Mammary epithelial cell (primary cell): ENCODE data around the gene OSTM1.

ENCODE experiments used
- EZH2 ChIP-seq: IDR thresholded peaks from 2 replicates; pipeline ENCODE4 v1.6.1; 2012; ENCODE audit warnings: low read length, inconsistent platforms, borderline replicate concordance
- TF ChIP-seq, protein P1 (sequence below), 2 donors: IDR thresholded peaks in 1 of 2; conservative IDR thresholded peaks in 1 of 2; 2 replicates each; pipeline ENCODE4 v1.5.1; 2011 to 2012; ENCODE audit warnings: inconsistent platforms in 2 of 2, low read length in 2 of 2, mild to moderate bottlenecking in 2 of 2, control low read depth in 1 of 2, low read depth in 1 of 2; ENCODE audit not compliant: insufficient read depth in 1 of 2; ENCODE audit errors: extremely low read depth in 1 of 2

DNA sequence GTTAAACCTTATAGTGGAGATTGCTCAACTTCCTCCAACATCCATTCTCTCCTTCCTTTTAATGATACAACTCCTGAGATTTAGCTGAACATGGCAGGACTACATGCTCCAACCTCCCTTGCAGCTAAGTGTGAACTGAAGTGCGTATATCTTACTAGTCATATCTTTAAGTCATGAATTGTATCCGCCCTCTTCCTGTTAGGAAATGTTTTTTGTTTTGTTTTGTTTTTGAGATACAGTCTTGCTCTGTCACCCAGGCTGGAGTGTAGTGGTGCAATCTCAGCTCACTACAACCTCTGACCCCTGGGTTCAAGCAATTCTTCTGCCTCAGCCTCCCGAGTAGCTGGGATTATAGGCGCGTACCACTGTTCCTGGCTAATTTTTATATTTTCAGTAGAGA, 8.8 kb upstream of the OSTM1 start:
- TF ChIP-seq, protein P1, sequence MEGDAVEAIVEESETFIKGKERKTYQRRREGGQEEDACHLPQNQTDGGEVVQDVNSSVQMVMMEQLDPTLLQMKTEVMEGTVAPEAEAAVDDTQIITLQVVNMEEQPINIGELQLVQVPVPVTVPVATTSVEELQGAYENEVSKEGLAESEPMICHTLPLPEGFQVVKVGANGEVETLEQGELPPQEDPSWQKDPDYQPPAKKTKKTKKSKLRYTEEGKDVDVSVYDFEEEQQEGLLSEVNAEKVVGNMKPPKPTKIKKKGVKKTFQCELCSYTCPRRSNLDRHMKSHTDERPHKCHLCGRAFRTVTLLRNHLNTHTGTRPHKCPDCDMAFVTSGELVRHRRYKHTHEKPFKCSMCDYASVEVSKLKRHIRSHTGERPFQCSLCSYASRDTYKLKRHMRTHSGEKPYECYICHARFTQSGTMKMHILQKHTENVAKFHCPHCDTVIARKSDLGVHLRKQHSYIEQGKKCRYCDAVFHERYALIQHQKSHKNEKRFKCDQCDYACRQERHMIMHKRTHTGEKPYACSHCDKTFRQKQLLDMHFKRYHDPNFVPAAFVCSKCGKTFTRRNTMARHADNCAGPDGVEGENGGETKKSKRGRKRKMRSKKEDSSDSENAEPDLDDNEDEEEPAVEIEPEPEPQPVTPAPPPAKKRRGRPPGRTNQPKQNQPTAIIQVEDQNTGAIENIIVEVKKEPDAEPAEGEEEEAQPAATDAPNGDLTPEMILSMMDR (conservative IDR thresholded peaks at IDR 0.05 in 1 of 2, IDR thresholded peaks at IDR 0.05 in 1 of 2; ENCODE audit: extremely low read depth in 1 of 2, insufficient read depth in 1 of 2, low read depth in 1 of 2, low read length in 2 of 2) = no peak
- TF ChIP-seq EZH2 = no peak
